HG03457 (cell line): Measurements from ENCODE around the gene CYP26C1.

Source experiments
- ATAC-seq: cut with Tn5 transposase; IDR thresholded peaks from one replicate; pipeline ENCODE4 v1.9.1; 2021; ENCODE audit warnings: moderate number of reproducible peaks; ENCODE audit not compliant: unreplicated experiment

CYP26C1 gene

DNA sequence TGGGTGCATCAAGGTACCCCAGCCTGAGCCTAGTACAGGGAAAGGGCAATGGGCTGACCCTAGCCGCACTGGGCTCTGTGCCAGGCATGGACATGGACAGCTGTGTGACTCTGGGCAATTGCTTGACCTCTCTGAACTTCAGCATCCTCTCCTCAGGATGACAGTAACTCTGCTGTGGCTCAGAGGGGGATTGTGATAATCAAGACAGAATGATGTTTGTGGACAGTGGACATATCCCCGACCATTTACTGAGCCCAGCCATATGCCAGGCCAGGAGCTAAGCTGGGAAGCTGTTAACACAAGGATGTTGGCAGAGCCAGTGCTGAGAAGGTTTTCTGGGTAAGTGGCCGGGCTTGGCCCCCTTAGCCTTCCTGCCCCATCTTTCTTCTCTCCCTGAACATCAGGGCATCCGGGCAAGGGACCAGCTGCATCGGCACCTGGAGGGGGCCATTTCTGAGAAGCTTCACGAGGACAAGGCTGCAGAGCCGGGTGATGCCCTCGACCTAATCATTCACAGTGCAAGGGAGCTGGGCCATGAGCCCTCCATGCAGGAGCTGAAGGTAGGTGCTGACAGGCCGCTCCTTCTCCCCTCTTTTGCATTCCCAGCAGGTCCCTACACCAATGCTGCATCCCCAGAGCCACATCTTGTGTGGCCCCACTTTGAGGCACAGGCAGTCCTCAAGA is 3.5 kb downstream of the CYP26C1 start:
- no peak for ATAC-seq

DNA sequence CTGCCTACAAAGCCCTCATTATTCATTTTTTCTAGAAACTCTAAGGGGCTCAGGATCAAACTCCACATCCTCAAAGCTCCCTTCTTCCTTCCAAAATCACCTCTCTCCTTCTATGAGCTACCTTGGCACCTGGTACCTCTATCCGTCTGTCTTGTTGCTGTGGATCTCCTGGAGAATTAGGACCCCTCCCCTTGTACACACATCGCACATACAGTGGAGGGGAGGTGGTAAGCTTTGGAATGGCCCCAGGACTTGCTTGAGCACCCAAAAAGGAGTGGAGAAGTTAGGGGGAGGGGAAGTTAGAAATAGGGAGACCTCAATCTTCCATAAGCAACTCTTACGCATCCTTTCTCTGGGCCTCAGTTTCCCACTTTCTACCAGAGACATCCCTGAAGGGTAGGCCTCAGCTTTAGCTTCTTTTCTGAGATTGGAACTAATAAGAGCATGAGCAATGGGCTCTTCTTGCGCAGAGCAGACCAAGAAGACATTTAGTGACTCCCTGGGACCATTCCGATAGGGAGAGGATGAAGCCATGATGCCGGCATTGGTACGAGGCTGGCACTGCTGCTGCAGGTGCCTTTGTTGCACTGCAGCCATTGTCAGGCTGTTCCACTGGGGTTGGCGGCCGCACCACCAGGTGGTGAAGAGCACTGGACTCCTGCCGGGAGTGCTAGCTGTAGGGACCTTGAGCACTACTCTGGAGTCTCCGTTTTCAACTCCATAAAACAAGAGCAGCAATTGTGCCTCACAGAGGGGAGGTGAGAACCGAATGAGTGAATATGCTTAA is 4.5 kb downstream of the CYP26C1 start:
- no peak for ATAC-seq

DNA sequence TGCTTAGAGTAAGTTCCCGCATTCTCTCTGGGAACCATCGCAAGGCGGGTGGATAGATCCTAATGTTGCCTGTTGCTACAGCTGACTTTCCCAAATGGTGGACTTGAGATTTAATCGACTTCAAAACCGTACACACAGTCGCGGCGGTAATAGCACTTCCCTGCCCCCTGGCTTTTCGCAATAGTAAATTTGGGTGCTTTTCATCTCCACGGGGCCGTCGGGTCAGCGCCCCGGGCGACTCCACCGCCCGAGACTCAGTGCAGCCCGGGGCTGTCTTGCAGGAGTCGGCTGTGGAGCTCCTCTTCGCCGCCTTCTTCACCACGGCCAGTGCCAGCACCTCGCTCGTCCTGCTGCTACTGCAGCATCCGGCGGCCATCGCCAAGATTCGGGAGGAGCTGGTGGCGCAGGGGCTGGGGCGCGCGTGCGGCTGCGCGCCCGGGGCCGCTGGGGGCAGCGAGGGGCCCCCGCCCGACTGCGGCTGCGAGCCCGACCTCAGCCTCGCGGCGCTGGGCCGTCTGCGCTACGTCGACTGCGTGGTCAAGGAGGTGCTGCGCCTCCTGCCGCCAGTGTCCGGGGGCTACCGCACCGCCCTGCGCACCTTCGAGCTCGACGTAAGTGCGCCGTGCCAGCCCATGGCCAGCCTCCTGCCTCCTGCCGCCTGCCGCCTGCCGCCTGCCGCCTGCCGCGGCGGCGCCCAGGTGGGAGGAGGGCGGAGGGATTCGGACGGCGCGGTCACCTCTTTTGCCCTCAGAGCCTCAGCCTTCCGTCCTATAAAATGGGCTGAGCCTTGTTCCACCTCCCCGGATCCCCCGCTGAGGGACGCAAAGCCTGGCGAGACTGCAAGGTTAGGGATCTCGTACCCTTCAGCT is 5.3 kb downstream of the CYP26C1 start:
- no peak for ATAC-seq

DNA sequence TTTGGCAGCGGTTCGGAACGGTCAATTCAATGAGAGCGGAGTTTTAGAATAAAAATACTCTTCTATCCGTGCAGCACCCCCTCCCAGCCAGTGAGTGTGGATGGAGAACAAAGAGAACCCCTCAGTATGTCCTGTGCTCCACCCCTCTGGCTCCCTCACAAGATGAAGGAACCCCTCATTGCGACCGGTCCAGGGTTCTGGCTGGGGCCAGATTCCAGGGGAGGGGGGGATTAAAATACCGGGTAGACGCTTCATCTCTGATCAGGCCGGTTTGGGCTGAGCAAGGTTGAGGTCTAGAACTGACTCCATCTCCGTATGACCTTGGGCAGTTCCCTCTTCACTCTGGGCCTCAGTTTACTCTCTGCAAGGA is 5.9 kb downstream of the CYP26C1 start:
- ATAC-seq = no peak

DNA sequence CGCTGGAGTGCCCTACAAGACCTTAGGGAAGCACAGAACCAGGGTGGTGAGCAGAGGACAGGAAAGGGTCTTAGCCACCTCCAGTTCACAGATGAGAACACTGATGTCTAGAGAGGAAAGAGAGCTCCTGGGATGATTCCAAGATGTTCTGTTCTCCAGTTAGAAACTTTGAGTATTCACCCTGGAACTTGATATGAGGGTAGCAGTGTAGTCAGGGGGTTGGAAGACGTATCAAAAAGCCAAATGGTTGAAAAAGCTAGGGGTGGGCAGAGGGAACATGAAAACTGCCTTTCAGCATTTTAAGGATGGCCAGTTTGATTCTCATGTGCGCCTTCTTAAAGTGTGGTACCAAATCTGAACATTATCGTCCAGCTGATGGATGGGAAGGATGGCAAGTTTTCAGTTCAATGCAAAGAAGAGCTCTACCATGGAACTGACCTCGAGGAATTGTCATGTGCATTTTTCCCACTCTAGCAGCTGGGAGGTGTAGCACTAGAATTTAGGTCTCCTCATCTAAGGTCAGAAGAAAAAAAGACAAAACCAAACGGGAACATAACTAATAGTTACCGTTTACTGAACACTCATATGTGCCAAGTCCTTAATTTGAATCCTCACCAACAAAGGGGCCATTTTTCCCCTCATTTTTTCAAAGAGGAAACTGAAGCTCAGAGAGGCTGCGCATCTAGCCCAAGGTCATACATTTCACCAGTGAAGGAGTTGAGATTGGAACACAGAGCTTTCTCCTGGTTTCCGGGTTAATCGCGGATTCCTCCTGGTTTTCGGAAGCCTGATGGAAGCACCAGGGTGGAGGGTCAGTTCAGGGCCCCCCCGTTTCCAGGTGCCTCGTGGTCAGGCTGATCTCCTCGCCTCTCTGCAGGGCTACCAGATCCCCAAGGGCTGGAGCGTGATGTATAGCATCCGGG is 7.1 kb downstream of the CYP26C1 start:
- no peak for ATAC-seq

DNA sequence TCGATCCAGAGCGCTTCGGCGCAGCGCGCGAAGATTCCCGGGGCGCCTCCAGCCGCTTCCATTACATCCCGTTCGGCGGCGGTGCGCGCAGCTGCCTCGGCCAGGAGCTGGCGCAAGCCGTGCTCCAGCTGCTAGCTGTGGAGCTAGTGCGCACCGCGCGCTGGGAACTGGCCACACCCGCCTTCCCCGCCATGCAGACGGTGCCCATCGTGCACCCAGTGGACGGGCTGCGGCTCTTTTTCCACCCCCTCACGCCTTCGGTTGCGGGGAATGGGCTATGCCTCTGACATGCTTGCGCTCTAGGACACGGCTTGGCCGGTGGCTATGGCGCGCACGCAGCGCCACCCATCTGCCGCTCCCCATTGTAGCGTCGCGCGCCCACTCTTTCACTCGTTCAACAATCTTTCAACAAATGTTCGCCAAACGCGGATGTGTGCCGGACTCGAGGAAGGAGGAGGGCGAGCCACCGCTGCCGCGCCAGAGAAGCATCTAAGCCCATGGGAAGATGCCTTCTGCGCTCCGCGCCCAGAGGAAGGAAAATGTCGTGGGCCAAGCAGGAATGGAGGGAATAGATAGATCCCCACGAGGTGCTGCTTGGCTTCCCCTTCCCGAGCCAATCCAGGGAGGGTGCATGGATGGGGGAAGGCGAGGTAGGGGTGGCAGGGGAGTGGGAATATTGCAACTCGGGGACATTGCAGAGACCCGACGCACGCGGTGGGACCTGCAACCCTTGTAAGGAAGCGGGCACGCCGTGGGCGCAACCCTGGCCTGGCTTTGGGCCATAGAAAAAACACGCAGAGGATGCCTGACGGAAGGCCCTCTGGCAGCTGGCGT is 8.0 kb downstream of the CYP26C1 start:
- ATAC-seq = no peak

DNA sequence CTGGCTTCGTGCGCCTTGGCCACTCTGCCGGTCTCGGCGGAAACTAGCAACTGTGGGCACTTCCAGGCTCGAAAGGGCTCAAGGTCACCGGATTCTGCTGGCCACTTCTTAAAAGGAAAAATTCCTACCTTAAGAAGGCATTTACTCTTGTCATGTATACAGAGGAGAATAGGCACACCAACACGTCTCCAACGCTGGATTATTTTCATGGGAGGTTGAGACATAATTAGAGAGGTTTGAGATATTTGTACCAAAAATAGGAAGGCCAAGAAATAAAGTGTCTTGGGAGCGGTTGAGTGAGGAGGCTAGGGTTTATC is 8.6 kb downstream of the CYP26C1 start:
- ATAC-seq = no peak

DNA sequence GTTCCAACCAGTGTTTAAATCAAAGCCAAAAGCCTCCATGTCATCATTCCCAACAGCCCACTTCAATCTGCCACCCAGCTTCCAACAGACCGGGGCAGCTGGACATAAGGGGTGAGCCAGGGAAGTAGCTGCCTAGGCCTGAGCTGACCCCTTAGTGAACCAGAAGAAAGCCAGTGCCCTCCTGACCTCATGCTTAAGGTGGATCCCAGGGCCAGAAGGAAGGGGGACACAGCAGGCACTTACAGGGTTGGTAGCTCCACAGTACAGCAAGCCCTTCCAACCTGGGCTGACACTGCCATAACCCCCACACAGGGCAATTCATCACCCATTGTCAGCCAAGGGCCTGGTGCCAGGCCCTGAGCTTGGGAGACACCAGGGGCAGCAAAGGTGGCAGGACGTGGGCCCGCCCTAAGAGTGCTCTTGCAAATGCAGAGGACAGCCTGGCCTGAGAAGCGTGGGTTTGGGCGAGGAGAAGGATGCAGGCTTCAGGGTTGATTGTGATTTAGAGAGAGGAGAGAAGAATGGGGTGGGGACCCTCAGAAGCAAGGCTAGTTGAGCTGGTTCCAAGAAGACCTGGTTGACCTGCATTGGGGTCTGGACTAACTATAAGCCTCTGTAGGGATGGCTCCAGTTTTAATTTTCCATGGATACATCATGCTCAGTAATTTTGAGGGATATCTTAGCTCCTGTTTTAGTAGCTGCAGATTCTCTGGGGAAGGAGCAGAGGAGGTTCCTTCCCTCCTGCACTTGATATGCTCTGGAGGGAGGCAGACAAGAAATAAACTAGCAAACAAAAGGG is 10.0 kb downstream of the CYP26C1 start:
- ATAC-seq = no peak

DNA sequence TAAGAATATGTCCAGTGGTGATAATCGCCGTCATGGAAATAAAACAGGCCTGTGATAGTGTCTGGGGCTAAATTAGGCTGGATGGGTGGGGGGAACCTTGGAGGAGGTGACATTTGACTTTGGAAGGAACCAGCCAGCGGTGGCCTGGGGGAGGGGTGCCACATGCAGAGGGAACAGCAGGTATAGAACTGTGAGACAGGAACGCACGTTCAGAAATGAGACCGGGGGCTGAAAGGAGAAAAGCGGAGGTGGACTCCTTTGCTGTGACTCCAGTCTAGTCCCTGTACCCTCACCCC is 10.5 kb downstream of the CYP26C1 start:
- ATAC-seq = no peak

DNA sequence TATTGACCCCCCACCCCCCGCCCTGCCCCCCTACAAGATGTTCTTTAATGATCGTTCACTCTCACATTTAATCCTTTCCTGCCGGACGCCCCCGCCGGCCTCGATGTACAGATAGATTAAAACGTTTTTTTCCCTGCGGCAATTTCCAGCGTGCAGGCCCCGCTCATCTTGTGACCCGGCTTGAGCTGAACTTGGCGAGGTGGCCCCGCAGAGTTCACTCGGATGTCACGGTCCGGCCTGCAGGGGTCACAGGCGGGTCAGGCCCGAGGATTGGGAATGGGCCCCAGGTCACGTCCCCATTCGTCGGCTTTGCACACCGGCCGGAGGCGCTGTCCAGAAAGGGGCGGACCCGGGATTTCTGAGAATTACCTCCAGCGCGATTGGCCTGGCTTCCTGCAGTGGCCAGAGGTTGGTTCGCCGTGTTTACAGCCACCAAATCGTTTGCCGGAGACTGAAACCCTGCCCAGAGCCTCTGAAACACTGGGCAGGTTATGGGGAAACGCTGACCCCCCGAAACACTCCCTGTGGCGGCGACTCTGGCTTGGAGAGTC is 11.2 kb downstream of the CYP26C1 start:
- no peak for ATAC-seq

DNA sequence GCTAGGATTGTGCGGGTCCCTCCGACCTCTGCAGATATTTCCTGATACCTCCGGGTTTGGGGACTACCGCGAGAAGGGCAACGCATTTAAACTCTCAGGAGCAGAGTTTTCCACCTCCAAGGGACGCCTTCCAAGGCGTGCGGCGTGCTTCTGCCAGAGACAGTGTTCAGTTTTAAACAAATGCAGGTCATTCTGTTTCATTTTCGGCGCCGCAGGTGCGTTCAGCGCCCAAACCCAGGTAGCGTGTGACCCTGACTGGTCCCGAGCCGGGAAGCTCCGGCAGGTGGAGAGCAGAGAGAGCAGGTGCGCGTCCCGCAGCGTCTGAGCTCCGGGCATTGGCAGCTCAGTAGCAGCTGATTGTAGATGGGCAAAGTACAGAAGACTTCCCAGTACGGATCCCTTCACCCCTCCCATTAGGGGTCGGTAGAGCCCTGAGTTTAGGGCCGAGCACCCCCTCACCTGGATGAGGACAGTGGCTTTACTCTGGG is 11.7 kb downstream of the CYP26C1 start:
- no peak for ATAC-seq

DNA sequence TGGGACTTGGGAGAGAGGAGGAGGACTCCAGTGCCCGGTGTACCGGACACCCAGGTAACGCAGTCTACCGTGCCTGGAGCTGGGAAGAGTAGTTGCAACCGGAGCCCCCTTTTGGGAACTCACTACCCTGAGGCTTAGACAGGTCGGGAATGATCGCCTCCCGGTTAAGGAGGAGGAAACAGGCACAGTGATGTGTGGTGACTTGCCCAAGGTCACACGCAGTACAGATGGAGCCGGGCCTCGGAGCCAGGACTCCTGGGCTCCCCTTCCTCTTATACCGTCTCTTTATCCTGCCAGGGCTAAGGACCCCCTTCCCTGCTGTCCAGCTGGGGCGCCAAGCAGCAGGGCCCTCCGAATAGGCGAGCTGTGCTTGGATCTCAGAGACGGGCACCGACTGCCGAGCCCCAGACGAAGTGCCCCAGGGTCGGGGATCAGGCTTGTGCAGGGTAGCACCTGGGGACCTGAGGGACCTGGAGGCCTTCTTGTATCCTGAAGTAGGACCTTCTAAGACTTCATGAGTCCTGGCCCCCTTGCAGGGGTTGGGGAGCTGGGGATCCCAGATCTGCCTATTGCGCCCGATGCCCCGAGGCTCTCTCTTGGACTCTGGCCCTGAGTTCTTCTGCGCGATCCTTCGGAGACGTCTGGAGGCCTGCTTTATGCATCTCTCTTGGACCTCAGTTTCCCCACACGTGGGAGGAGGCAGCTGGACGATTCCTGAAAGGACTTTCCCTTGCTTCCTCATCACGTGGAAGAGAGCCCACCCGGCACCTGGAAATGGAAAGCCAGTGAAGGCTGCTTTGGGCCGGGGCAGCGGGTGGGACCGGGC is 12.3 kb downstream of the CYP26C1 start:
- no peak for ATAC-seq

DNA sequence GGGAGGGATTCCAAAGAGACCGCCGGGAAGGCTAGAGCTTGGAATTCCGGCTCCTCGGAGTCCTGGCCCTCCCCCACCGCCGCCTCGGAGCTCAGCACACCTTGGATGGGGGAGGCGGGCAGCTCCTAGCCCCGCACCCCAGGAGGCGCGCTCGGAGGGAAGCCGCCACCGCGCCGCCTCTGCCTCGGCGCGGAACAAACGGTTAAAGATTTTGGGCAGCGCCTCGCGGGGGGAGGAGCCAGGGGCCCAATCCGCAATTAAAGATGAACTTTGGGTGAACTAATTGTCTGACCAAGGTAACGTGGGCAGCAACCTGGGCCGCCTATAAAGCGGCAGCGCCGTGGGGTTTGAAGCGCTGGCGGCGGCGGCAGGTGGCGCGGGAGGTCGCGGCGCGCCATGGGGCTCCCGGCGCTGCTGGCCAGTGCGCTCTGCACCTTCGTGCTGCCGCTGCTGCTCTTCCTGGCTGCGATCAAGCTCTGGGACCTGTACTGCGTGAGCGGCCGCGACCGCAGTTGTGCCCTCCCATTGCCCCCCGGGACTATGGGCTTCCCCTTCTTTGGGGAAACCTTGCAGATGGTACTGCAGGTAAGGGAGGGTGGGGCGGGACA is 13.0 kb downstream of the CYP26C1 start, which contains the start of gene CYP26A1:
Gene CYP26A1, plus strand, starts transcription at position 355 of the 608 bp plus-strand sequence. Its CDS starts 42 bp downstream, at position 397.
- ATAC-seq = no peak

DNA sequence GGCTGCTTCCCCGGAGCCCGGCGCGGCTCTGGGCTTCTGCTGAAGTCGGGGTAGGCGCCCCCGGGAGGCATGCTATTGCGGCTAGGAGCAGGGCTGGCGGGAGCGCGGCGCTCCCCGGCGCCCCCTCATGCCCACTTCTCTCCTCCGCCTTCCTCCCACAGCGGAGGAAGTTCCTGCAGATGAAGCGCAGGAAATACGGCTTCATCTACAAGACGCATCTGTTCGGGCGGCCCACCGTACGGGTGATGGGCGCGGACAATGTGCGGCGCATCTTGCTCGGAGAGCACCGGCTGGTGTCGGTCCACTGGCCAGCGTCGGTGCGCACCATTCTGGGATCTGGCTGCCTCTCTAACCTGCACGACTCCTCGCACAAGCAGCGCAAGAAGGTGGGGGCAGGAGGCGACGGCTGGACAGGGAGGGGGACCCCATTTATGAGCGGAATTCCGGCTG is 13.6 kb downstream of the CYP26C1 start:
- no peak for ATAC-seq

DNA sequence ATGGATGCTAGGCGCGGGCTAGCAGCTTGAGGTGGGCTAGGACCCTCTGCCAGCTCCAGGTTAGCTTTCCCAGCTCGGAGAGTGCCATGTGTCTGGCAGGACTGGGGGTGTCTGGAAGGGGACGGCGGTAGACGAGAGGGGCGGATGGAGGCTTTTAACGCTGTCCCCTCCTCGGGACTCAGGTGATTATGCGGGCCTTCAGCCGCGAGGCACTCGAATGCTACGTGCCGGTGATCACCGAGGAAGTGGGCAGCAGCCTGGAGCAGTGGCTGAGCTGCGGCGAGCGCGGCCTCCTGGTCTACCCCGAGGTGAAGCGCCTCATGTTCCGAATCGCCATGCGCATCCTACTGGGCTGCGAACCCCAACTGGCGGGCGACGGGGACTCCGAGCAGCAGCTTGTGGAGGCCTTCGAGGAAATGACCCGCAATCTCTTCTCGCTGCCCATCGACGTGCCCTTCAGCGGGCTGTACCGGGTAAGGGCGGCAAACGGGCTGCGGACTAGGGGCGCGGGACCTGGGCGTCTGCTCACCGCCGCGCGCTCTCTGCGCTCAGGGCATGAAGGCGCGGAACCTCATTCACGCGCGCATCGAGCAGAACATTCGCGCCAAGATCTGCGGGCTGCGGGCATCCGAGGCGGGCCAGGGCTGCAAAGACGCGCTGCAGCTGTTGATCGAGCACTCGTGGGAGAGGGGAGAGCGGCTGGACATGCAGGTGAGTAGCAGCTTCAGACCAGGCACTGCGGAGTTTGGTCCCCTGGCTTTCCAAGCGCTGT is 14.2 kb downstream of the CYP26C1 start:
- ATAC-seq = no peak

DNA sequence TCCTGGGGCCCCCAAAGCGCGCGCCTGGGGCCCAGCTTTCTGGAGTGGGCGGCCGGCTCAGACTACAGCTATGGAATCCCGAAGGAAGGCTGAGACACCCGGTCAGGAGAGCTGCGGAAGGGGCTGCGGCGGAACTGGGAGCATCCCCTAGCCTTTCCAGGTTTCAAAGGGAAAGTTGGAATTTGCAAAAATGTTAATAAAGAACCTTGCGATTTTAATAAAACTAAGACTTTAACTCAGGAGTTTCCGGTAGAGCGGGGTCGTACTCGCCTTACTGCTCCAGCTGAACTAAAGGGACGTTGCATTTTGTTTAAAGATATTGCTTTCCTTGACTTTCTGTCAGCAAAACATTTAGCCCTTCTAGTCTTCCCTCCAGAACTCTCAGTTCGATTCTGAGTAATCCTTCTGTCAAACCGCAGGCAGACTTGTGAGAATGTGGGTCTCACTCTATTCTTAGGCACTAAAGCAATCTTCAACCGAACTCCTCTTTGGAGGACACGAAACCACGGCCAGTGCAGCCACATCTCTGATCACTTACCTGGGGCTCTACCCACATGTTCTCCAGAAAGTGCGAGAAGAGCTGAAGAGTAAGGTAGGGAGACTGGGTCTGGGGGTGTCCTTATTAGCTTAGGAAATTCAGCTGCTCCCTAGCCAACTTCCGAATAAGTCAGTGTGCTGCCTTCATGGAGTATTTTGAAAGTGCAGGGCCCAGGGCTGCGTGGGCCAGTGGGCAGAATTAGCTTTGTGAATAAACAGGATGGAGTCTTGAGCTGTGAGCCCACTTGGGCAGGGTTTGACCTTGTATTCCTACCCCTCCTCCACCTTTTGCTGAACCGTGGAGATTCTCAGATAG is 15.0 kb downstream of the CYP26C1 start:
- no peak for ATAC-seq
